HuH-7 (cell line): ENCODE results near the gene AGXT.

ENCODE experiments used
- DNase-seq: peaks from one replicate; pipeline ENCODE4 v3.0.0; 2011; ENCODE audit warnings: low spot score

Gene AGXT

DNA sequence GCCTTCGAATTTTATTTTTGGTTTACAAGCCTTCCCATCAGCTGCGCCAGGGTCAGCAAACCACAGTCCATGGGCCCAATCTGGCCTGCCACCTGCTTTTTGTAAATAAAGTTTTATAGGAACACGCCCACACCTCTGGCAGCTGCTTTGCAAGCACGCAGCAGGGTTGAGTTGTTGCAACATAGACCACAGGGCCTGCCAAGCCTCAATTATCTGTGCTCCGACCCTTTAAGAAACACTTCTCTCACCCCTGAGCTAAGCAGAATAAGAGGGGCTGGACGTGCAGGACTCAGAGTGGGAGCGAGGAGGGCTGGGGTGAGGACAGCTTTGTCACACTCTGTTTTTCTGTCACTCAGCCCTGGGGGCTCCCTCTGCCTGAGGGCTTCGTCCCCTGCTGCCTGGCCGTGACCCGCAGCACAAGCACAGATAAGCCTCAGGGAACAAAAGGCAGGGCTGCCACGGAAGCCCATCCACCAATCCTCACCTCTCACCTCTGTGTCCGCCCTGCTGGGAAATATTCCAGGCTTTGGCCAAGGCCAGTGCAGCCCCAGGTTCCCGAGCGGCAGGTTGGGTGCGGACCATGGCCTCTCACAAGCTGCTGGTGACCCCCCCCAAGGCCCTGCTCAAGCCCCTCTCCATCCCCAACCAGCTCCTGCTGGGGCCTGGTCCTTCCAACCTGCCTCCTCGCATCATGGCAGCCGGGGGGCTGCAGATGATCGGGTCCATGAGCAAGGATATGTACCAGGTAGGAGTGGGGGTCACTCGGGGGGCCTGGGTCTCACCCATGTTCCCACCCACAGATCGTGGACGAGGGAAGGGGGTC is at the start of gene AGXT:
AGXT (plus strand) TSS at position 539 of the 823 bp plus-strand sequence; CDS start at position 581, 42 bp downstream.
- peak; percentile 63 for DNase-seq

DNA sequence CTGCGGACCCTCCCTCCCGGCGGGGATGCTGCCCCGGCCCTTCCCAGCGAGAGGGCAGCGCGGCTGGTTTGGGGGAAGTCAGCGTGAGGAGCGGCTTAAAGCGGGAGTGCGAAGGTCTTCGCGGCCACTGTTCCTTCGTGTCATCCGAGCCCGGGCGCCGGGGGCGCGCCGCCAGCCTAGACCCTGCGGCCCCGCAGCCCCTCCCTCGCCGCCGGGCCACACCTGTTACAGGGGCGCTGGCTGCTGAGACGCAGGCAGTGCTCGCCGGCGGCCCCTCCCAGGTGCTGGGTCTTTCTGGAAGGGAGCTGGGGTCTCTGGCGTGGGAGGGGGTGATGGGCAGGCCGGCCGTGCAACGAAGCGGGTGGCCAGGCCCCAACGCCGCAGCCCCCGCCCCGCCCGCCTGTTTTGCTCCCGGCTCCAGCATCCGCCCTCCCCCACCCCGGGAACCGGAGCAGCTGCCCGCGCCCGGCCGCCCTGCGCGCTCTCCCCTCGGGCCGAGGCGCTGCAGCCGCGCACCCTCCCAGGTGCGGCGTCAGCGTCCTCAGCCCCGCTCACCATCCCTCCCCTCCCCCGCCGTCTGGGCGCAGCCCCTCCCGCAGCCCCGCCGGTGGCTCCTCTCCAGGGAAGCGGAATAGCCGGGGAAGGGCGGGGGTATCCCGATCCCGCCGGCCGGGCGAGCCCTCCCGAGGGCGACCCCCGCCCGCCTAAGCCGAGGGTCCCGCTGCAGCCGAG is 49.3 kb upstream of the AGXT start:
- DNase-seq: no peak

DNA sequence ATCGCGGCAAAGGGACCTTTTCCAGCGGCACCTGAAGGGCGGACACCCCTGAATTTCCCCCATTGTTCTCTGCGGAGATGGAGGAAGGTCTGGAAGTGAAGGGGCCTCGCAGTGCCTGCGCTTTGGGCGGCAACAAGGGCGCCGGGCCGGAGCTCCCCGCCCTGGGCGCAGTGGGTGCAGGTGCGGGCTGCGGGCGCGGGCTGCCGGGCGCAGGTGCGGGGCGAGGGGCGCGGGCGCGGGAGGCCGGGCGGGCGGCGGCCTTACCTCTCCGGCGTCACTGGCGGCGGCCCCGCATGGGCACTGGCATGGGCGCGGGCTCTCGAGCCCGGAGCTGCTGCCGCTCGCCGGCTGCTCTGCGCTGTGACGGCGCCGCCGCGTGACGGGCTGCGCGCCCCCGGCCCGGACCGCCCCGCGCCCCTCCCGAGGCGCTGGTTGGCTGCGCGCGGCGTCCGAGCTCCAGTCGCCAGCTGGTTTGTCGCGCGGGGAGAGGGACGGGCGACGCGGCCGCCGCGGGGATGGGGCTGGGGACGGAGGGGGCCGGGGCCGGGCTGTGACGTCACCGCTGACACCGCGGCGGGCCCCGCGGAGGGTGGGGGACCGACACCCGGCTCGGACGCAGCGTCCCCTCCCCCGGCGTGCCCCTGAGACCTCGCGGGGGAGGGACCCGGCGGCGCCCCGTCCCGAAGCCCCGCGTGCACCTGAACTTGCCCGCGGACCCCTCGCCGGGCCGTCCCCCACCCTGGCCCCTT is 48.6 kb upstream of the AGXT start, which contains the start of gene KIF1A:
KIF1A (minus strand) TSS at position 362 of the 749 bp plus-strand sequence. CDS start 22,467 bp downstream, outside the sequence.
- no peak for DNase-seq

DNA sequence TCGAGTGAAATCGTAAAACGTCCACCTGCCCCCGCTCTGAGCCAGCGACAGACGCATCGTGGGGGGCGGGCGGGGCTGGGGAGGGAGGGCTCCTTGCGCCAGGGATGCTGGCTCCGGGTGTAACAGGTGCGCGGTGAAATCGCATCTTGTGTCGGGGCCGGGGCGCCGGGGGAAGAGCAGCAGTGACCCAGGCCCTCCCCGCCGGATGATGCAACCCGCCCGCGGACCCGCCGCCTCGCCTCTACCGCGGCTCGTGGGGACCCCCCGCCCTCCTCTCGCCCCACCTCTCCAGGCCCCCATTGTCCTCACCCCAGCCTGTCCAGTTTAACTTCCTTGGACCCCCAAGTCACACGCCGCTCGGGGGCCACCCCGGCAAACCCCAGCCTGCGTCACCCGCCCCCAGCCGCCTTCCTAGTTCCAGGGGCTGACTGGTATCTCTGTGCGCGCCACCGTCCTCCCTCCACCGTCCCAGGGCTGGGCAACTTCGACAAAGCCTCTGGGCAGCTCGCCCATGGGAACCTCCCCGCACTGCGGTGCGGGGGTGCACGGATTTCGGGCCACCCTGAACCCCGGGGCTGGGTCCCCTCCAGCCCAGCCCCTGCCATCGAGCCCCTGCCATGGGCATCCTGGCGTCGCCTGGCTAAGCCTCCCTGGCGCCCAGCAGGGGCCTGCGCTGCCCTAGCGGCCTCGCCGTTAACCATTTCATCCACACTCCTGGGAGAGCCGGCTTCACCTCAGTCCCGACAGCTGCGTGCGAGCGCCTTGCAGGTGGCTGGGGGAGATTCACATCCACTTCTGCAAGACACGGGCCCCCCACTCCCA is 47.8 kb upstream of the AGXT start:
- no peak for DNase-seq

DNA sequence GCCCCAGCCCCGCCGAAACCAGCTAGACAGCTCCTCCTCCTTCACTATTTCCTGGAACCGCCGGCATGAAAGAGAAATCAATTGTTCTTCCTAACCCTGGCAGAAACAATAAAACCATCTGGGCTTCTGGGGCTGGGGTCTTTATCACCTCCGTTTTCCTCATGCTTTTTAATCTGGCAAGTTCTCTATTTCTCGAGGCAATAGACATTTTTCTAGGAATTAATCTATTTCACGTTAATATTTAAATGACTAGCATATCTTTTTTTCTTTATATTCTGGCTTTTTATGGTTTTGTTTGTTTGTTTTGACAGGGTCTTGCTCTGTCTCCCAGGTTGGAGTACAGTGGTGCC is 47.2 kb upstream of the AGXT start:
- no peak for DNase-seq

DNA sequence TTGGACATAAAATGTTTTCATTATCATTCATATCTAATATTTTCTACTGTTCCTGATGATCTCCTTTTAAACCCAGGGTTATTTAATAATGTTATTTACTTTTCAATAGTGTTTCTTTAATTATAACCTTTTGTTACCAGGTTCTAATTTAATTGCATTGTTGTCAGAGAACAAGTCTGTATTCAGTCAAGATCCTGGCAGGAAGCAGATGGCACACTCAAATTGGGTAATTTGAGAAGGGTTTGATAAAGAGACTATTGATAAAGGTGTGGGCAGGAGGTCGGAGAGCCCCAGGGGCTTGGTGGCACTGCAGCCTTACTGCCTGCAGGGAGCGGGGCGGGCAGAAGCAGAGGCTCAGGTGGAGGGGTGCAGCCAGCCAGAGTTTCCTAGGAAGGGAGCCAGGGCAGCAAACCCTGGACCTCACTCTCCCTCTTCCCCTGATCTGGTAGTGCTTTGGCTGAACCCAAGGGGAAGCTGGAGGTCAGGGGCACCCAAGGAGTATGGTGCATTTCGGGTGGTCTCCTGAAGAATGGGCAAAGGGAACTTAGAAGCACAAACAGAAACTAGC is 46.3 kb upstream of the AGXT start:
- DNase-seq: no peak

DNA sequence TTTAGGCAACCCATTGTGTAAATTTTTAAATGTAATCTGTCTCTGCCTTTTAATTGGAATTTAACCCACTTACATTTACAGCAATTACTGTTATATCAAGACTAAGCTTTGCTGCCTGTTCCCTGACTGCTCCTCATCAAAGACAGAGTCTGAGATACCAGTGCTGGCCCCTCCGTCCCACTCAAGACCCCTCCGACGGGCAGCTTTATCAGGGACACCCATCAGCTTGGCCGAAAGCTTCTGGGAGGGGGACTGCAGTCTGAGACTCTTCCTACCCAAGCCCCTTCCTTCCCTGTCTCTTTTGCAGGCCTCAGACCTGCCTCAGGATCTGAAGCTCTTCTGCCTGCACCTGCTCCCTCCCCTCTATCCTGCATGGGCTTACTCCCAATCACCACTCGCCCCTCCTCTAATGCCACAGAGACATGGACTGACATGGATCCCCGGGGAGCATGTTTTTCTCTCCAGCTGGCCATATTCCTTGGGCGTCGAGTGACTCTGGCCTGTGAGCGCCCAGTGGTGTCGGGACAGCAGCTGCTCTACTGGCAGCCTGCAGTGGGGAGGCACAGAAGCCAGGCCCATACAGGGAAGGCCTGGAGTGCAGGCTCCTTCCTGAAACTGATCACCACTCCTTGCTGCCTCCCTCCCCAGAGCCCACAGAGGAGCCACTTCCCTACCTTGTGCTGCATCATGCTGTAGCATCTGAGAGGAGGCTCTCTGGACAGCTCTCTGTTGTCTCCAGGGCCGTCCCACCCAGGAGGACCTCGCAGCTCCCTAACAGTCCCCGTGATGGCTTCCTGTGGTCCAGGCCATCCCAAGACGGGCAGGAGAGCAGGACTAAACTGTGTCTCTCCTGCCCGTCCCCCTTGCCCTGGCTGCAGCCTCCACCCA is 44.9 kb upstream of the AGXT start:
- DNase-seq: no peak

DNA sequence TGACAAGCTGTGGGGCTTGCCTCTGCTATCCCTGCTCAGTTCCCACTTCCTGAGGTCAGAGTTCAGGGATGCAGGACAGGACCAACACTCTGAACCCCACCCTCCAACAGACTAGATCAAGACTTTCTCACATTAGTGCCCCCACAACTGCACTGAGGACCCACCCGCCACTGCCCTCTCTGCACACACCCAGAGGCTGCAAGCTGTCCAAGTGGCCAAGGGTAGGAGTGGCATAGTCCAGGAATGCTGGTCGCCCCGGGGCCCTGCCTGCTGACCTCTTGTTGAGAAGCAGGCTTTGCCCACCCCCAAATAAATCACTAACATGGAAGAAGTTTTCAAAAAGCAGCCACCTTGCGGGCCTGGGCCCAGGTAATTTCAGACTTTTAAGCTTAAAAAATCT is 43.1 kb upstream of the AGXT start:
- DNase-seq: no peak

DNA sequence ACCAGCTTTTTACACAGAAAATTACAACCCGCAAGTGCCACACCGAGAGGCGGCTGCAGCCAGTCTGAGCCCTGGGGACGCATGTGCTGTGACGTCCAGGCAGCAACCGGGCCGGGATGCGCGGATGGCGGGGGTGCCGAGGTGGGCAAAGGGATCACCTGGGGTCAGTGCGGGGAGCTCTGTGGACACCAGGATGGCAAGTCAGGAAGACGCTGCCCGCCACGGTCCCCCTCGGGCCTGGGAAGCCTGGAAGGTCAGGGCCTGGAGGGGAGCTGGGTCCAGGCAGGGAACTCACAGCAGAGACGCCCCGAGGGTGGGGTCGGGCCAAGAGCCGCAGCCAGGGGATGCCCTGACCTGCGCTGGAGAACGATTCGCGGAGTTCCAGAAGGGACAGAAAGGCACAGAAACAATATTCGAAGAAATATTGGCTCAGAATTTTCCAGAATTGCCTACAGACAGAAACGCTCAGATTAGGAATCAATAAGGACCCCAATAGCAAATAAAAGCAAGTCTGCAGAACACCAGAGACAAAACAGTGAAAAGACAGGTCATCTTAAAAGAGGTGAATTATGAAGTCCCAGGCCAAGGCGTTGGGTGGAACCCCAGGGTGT is 36.9 kb upstream of the AGXT start:
- no peak for DNase-seq

DNA sequence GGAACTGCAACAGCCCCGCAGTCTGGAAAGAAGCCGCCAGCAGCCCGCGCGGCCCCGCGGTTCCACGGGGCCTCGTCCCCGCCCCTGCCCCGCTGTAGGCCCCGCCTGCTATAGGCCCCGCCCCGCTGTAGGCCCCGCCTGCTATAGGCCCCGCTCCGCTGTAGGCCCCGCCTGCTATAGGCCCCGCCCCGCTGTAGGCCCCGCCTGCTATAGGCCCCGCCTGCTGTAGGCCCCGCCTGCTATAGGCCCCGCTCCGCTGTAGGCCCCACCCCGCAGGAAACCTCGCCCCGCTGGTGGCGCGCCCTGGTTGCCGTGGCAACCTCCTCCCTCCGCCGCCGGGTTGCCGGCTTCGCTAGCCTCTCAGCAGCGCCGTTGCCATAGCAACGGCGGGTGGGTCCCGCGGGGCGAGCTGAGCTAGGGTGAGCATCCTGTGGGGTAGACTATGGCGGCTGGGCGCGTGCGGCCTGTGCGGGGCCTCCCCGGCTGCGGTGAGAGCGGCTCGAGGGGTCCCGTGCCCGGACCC is 36.4 kb upstream of the AGXT start:
- DNase-seq: peak; percentile 93

DNA sequence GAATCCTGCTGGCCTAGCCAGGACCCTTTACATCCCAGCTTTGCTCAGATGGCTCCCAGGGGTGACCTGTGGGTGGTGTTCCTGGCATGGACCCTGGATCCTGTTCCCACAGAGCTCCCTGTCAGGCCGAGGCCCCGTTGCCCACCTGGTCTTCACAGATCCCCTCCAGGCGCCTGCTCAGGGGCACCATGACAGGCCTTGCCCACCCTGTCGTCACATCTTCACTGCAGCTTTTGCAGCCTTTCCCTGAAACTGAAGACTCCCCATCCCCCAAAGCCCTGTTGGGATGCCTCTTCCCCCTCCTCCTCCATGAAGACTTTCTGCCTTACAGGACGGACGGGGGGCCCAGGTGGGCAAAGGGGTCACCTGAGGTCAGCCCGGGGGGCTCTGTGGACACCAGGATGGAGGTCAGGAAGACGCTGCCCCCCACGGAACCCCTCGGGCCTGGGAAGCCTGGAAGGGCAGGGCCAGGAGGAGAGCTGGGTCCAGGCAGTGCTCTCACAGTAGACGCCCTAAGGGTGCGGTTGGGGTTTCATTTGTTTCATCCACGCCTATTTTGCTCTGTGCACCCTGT is 35.6 kb upstream of the AGXT start:
- no peak for DNase-seq

DNA sequence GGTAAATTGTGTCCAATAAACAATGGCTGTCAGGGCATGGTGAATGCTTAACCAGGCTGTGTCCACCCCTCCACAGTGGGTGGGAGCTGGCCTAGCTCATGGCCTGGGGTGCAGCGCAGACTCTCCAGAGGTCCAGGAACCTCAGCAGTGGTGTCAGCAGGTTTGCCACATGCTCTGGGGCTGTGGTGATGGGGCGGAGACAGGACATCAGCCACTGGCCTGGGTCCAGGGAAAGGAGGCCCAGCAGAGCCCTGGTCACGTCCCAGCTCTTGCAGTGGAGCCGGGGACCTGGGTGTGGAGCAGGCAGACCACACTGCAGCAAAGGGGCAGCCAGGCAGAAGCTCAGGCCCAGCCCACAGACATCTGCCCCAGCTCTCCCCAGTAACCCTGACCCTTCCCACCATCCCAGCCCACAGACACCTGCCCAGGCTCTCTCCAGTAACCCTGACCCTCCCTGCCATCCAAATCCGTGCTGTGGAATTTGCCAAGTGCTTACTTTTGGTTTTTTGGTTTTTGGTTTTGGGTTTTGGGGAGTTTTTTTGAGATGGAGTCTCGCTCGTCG is 34.8 kb upstream of the AGXT start:
- no peak for DNase-seq

DNA sequence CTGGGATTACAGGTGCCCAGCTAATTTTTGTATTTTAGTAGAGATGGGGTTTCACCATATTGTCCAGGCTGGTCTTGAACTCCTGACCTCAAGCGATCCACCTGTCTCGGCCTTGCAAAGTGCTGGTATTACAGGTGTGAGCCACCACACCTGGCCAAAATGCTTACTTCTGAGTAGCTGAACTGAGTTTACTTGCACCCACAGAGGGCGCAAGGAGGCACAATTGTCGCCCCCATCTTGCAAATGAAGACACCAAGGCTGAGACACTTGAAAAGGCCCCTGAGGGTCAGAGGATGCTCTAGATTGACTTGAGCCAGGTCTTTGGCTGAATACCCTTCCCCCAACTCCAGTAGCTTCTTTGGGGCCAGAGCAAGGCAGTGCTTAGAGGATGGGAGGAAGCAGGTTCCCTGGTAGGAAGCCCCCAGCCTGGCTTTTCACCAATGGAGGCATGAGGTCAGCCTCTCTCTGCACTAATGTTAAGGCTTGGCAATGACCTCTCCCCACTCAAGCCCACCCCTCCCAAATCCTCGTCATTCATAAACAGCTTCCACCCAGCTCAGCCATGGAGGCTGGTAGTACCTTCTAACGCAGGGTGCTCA is 34.1 kb upstream of the AGXT start:
- DNase-seq: no peak

DNA sequence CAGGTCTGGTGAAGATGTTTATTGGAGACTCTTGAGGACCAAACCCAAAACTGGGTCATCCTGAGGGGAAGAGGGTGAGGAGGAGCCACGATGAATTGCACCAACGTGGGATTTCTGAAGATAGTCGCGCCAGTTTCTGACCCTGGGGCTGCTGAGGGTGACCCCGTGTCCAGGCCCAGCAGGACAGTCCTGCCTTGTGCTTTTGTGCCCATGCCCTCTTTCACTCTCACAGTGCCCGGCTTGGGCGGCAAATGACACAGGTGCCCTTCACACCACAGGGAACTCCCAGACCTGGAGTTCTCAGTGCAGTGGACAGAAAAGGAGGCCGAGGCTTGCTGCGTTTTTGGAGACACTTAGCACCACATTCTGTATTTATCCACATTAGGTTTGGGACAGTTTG is 33.1 kb upstream of the AGXT start:
- no peak for DNase-seq

DNA sequence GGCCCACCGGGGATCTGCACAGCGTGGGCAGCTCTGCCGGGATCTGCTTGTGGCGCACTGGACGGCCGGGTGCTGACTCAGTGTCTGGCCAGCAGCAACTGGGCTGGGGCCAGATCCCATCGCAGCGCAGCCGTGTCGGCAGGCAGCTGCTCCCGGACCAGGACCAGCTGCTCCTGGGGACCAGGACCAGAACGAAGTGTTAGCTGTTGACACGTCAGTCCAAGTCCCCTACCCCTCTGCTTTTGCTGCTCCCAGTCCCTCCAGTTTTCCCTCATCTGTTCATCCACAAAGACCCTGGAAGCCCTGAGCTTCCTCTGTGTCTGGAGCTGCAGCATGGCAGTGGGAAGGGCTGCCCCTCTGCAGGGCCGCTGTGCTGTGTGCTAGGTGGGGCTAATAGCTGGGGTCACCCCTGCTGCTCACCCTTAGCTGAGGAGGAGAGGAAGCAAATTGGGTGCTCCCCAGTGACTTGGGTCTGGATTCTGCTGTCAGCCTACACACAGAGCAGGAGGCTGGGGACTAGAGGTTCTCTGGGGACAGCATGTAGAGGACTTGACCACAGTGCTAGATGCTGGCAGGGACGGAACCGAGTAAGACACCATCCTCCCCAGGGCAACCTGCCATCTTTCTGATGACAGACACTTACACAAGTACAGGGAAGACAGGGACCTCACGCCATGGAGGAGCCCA is 31.7 kb upstream of the AGXT start:
- DNase-seq: no peak

DNA sequence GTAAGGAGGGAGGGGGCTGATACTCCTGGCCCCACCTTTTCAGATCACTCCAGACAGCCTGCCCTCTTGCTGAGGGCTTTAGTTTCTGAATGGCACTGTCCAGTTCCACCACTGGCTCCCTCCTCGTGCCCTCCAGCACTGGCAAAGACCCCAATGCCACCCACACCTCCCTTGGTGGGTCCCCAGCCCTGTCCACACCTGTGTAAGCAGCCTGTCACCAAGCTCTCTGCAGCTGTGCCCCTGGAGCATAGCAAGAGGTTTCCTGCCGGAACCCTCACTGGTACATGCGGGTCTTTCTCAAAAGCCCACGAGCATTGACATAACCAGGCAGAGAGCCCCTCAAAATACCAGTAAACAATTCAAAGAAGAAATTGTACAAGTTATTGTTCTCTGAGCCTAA is 31.0 kb upstream of the AGXT start:
- DNase-seq: no peak

DNA sequence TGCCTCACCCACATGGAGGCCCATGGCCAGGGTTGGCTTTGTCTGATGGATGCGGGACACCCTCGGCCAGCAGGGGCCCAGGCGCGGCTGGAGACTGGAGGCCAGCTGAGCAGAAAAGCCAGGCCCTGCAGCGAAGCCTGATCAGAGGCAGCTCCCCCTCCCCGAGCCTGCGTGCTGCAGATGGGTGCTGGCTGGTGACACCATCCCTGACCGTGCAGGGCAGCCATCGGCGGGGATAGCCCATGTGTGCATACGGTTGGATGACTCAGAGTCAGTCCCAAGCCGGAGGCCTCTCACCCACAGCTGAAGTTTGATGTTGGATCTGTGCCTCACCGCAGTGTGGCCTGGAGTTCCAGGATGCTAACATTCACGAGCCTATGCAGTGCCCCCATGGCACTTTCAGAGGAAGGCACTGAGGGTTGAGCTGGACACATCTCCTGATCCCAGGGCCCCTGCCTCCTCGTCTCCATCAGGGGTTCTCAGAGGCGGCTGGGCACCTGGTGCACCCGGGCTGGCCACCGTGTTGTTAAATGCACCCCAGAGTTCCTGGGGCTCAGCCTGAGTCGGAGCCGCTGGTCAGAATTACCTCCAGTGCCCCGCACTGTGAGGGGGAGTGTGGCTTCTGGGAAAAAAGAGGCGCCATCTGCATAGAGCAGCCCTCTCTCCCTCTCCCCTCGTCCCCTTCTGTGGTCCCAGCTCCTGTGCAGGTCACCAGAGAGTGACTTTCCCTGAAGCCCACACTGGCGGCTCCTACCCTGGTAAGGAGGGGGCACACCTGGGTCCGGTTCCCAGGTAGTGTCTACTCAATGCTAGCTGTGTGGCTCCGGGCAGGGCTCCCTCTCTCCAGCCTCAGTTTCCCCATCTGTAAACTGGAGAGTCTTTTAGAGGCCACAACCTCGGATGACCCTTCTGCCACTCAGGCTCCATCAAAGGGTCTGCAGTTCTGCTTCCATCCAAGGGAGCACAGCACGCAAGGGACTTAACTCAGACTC is 29.2 kb upstream of the AGXT start:
- DNase-seq: no peak
